SK-N-SH (cell line): ENCODE measurements around the gene HDGF. TPM values are rescaled to one million over a fixed set of nuclear protein-coding genes. Genes with fewer than 3 reads are reported as not detected.

Source experiments
- CTCF ChIA-PET: fragments of 300-600, 350-600 bp; formaldehyde crosslinking; extraction: SDS; loops from one replicate; lab custom pipeline; 2021; lab: Yijun Ruan, JAX
- POLR2A ChIA-PET: fragments of 350-600 bp; sonication (Branson Sonifier 250); formaldehyde crosslinking; extraction: SDS; loops from one replicate; lab custom pipeline; 2020; ENCODE audit warnings: antibody characterized with exemption, inconsistent platforms; lab: Yijun Ruan, JAX
- DNase-seq: peaks from one replicate; pipeline ENCODE4 v3.0.0; 2012
- H2AFZ ChIP-seq: fragments of 200-600 bp; sonication (generic); 2 replicates; pipeline ENCODE4 v1.8.1; 2016; ENCODE audit warnings: antibody characterized with exemption, mild to moderate bottlenecking, low read depth
- H3F3A ChIP-seq: fragments of 200-600 bp; sonication (generic); replicated peaks from 2 replicates; pipeline ENCODE3; 2016; ENCODE audit warnings: antibody characterized with exemption, mild to moderate bottlenecking; ENCODE audit not compliant: insufficient read depth
- H3K27ac ChIP-seq, 2 experiments: fragments of 200-500 bp in 1 of 2; fragments of 200-600 bp in 1 of 2; sonication (Bioruptor generic) in 1 of 2; sonication (generic), shearing (Covaris generic) in 1 of 2; 2 replicates each; pipeline versions ENCODE4 v1.5.1 to v1.6.1; 2014 to 2016; ENCODE audit warnings: low read depth in 2 of 2, inconsistent platforms in 1 of 2, low read length in 1 of 2, mild to moderate bottlenecking in 1 of 2, mixed read lengths in 1 of 2
- H3K27me3 ChIP-seq: fragments of 200-600 bp; sonication (generic), shearing (Covaris generic); 2 replicates; pipeline ENCODE4 v1.6.1; 2016; ENCODE audit warnings: mixed run types; ENCODE audit not compliant: insufficient read depth
- H3K36me3 ChIP-seq, 2 experiments: fragments of 200-500 bp in 1 of 2; fragments of 200-600 bp in 1 of 2; sonication (Bioruptor generic) in 1 of 2; sonication (generic) in 1 of 2; replicated peaks in 1 of 2; 2 replicates each; pipeline versions ENCODE3 to v1.5.1; 2014 to 2016; ENCODE audit warnings: low read length in 1 of 2, mild to moderate bottlenecking in 1 of 2; ENCODE audit not compliant: insufficient read depth in 2 of 2, control insufficient read depth in 1 of 2
- H3K4me1 ChIP-seq, 2 experiments: fragments of 200-500 bp in 1 of 2; fragments of 200-600 bp in 1 of 2; sonication (Bioruptor generic) in 1 of 2; sonication (generic), shearing (Covaris generic) in 1 of 2; 2 replicates each; pipeline versions ENCODE4 v1.5.1 to v1.6.1; 2014 to 2016; ENCODE audit warnings: low read depth in 1 of 2, low read length in 1 of 2, mixed run types in 1 of 2; ENCODE audit not compliant: insufficient read depth in 2 of 2, control insufficient read depth in 1 of 2
- H3K4me2 ChIP-seq: fragments of 200-600 bp; sonication (generic), shearing (Covaris generic); 2 replicates; pipeline ENCODE4 v1.6.1; 2017; ENCODE audit warnings: mixed run types
- H3K4me3 ChIP-seq, 2 experiments: fragments of 200-500 bp in 1 of 2; fragments of 200-600 bp in 1 of 2; sonication (Bioruptor generic) in 1 of 2; sonication (generic), shearing (Covaris generic) in 1 of 2; 2 replicates each; pipeline versions ENCODE4 v1.5.1 to v1.8.1; 2014 to 2016; ENCODE audit warnings: low read depth in 2 of 2, inconsistent platforms in 1 of 2, low read length in 1 of 2, mild to moderate bottlenecking in 1 of 2, mixed read lengths in 1 of 2, moderate library complexity in 1 of 2
- H3K79me2 ChIP-seq: fragments of 200-600 bp; sonication (generic); 2 replicates; pipeline ENCODE4 v1.8.1; 2017; ENCODE audit warnings: mild to moderate bottlenecking; ENCODE audit not compliant: insufficient read depth
- H3K9ac ChIP-seq: fragments of 200-600 bp; sonication (generic); 2 replicates; pipeline ENCODE4 v1.6.1; 2017; ENCODE audit warnings: mixed run types
- H3K9me2 ChIP-seq: fragments of 200-600 bp; sonication (generic); 2 replicates; pipeline ENCODE4 v1.6.1; 2017; ENCODE audit warnings: mixed run types
- H3K9me3 ChIP-seq: fragments of 200-600 bp; sonication (generic); 2 replicates; pipeline ENCODE4 v1.6.1; 2017; ENCODE audit warnings: mixed run types, mild to moderate bottlenecking, moderate library complexity
- H4K20me1 ChIP-seq: fragments of 200-600 bp; sonication (generic); 2 replicates; pipeline ENCODE4 v1.6.1; 2017; ENCODE audit warnings: mild to moderate bottlenecking, mixed run types; ENCODE audit not compliant: insufficient read depth
- EZH2phosphoT487 ChIP-seq: fragments of 200-600 bp; sonication (generic); IDR thresholded peaks from 2 replicates; pipeline ENCODE4 v1.6.1; 2017; ENCODE audit warnings: low read depth, mixed run types, mild to moderate bottlenecking, antibody characterized with exemption, moderate library complexity, borderline replicate concordance
- FOXM1 ChIP-seq: IDR thresholded peaks from 2 replicates; pipeline ENCODE4 v1.4.0; 2012; ENCODE audit warnings: low read depth, mild to moderate bottlenecking
- GABPA ChIP-seq: IDR thresholded peaks from 2 replicates; pipeline ENCODE4 v1.4.0; 2012; ENCODE audit warnings: low read depth, mild to moderate bottlenecking
- MEF2A ChIP-seq: IDR thresholded peaks from 2 replicates; pipeline ENCODE4 v1.4.0; 2012; ENCODE audit warnings: low read depth, borderline replicate concordance
- NFIC ChIP-seq: IDR thresholded peaks from 2 replicates; pipeline ENCODE4 v1.4.0; 2012; ENCODE audit warnings: borderline replicate concordance
- RAD21 ChIP-seq: IDR thresholded peaks from 2 replicates; pipeline ENCODE4 v1.6.1; 2012; ENCODE audit warnings: mild to moderate bottlenecking, low read length
- TAF1 ChIP-seq: IDR thresholded peaks from 2 replicates; pipeline ENCODE4 v1.6.1; 2012; ENCODE audit warnings: low read depth, mild to moderate bottlenecking, low read length, moderate library complexity, borderline replicate concordance
- TCF12 ChIP-seq: IDR thresholded peaks from 2 replicates; pipeline ENCODE4 v1.4.0; 2012
- WGBS: methylation state at CpG from one replicate; pipeline ENCODE4 v1.1.6; 2017; ENCODE audit warnings: low lambda C conversion rate; 5-methylcytosine and 5-hydroxymethylcytosine counted together
- polyA plus RNA-seq, 3 experiments: library from polyadenylated mRNA; depleted of rRNA; stranded (reverse); fragments of >200 nt; gene quantifications; 2 replicates each; pipeline ENCODE4 v1.2.3, GENCODE V29; 2012
- TF ChIP-seq, protein P1 (sequence below): IDR thresholded peaks from 2 replicates; pipeline ENCODE4; 2012
- TF ChIP-seq, protein P2 (sequence below): IDR thresholded peaks from 2 replicates; pipeline ENCODE4 v1.4.0; 2012; ENCODE audit warnings: low read depth, borderline replicate concordance
- TF ChIP-seq, protein P3 (sequence below): fragments of 200-600 bp; sonication (generic); IDR thresholded peaks from 2 replicates; pipeline ENCODE4 v1.6.1; 2017; ENCODE audit warnings: antibody characterized with exemption, mild to moderate bottlenecking, moderate library complexity
- TF ChIP-seq, protein P4 (sequence below): IDR thresholded peaks from 2 replicates; pipeline ENCODE4 v1.6.1; 2012; ENCODE audit warnings: mild to moderate bottlenecking, low read depth, low read length, moderate library complexity
- TF ChIP-seq, protein P5 (sequence below): IDR thresholded peaks from 2 replicates; pipeline ENCODE4 v1.4.0; 2012; ENCODE audit warnings: low read depth

Gene HDGF
- polyA plus RNA-seq (2012; rRNA removed): 152 and 166 TPM in 2 replicates
- 192 and 197 TPM in 2 replicates for polyA plus RNA-seq (2012; cell fraction: cytosol; rRNA removed)
- polyA plus RNA-seq (2012; cell fraction: nucleus; rRNA removed): 145 and 148 TPM in 2 replicates

DNA sequence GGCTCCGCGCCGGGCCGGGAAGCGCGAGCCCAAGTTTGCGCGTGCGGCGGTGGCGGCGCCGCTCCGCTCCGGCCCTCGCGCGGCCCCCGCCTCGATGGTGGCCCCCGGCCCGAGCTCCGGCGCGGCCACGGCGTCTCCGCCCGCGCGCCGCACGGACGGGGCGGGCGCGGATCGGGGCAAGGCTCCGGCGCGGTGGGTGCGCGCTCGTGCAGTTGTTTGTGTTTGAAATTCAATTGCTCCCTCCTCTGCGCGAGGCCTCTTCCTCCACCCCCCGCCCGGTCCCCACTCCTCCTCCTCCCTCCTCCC, at the start of gene HDGF:
HDGF (minus strand) TSS at position 225 of the 306 bp plus-strand sequence. CDS start 246 bp downstream, outside the sequence.
- POLR2A ChIA-PET: interaction anchor here (0.6 to 2.3 kb wide), 11 partner anchors 9 to 247 kb away, joined by 3 to 26 read pairs (median 5); partner anchors contain the start of genes ISG20L2, METTL25B, MRPL24 and NTRK1
- H3K4me3 ChIP-seq: peak within 1 kb of the TSS; percentile 78 to 98
- CTCF ChIA-PET: interaction anchor here (0.8 to 3.9 kb wide), 15 partner anchors 9 to 366 kb away, joined by 3 to 30 read pairs (median 4); partner anchors contain the start of genes INSRR, METTL25B, MRPL24 and NES
- peak within 1 kb of the TSS; percentile 100 for H3K9ac ChIP-seq
- peak within 1 kb of the TSS; percentile 55 for H2AFZ ChIP-seq
- DNase-seq: no peak
- no peaks in the 10 kb centered on the region for H3K9me2 ChIP-seq
- H3K4me2 ChIP-seq: peak within 1 kb of the TSS; percentile 88
- peaks cover 28 to 45% of the 10 kb centered on the region in 2 experiments for H3K4me1 ChIP-seq
- 0% methylated on average over 2 of the region's 48 CpGs for WGBS
- H3K79me2 ChIP-seq: peaks cover 68% of the 10 kb centered on the region
- no peaks in the 10 kb centered on the region for H3K27me3 ChIP-seq
- TF ChIP-seq FOXM1: peak; percentile 93
- TF ChIP-seq, protein P1, sequence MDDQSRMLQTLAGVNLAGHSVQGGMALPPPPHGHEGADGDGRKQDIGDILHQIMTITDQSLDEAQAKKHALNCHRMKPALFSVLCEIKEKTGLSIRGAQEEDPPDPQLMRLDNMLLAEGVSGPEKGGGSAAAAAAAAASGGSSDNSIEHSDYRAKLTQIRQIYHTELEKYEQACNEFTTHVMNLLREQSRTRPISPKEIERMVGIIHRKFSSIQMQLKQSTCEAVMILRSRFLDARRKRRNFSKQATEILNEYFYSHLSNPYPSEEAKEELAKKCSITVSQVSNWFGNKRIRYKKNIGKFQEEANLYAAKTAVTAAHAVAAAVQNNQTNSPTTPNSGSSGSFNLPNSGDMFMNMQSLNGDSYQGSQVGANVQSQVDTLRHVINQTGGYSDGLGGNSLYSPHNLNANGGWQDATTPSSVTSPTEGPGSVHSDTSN: no peak
- TF ChIP-seq, protein P2, sequence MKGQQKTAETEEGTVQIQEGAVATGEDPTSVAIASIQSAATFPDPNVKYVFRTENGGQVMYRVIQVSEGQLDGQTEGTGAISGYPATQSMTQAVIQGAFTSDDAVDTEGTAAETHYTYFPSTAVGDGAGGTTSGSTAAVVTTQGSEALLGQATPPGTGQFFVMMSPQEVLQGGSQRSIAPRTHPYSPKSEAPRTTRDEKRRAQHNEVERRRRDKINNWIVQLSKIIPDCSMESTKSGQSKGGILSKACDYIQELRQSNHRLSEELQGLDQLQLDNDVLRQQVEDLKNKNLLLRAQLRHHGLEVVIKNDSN: no peak
- no peak for TF ChIP-seq NFIC
- TF ChIP-seq MEF2A: no peak
- TF ChIP-seq TAF1: 0 out of 2 replicates have a peak, but pooled peaks have one; percentile 5
- peak within 1 kb of the TSS; percentile 100 for H3K27ac ChIP-seq
- H3K9me3 ChIP-seq: no peaks in the 10 kb centered on the region
- H3F3A ChIP-seq: peaks cover 26% of the 10 kb centered on the region
- no peaks in the 10 kb centered on the region for H4K20me1 ChIP-seq
- peaks cover 2 to 8% of the 10 kb centered on the region in 2 experiments for H3K36me3 ChIP-seq

DNA sequence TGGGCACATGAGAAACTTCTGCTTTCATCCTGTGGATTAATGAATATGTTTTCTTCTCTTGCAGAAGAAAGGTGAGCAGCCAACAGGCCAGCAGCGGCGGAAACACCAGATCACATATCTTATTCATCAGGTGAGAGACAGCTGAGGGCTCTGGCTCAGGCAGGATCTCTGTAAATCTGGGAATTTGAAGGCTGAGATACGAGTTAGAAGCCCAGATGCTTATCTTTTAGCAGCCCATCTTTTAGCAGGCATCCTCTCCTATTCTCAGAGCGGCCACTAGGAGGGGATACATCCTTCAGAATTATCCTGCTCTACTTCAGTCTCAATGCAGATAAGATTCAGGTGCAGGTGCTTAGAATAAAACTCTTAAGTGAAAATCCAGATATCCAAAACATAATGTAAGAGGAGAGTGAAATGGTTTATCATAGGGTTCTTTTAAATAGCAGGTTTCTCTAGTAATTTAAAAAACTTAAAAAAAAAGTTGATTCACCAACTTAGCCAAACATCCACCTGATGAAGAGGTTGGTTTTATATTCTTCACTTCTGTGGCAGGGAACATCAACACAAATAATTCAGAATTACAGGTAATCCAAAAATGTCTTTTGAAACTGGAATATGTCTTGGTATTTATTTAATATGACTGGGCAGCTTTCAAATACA, 45.9 kb upstream of the HDGF start:
- Histone ChIP-seq H3K27ac (peak overlapping the region in 1 of 2 experiments; percentile 85; a peak in 2 of 4 replicates), H3K4me1 (peaks cover 20 to 59% of the 10 kb centered on the region in 2 experiments), H3K9me2 (no peaks in the 10 kb centered on the region), H3K79me2 (no peaks in the 10 kb centered on the region), H3K4me3 (no peak overlapping the region; a peak in 1 of 4 replicates), H3K4me2 (no peak overlapping the region), H3K27me3 (no peaks in the 10 kb centered on the region), H3F3A (peaks cover 31% of the 10 kb centered on the region), H3K9me3 (no peaks in the 10 kb centered on the region), H3K9ac (no peak overlapping the region), H2AFZ (no peak overlapping the region), H4K20me1 (peaks cover 41% of the 10 kb centered on the region), H3K36me3 (peaks cover 50 to 74% of the 10 kb centered on the region in 2 experiments)
- ChIA-PET CTCF (interaction anchor here (0.6 to 16.9 kb wide), 38 partner anchors 9 to 156 kb away, joined by 3 to 566 read pairs (median 6); partner anchors contain the start of genes HDGF, INSRR, ISG20L2 and METTL25B), POLR2A (interaction anchor here (0.9 to 2.9 kb wide), 5 partner anchors 24 to 65 kb away, joined by 3 to 16 read pairs (median 5); partner anchors contain the start of genes INSRR and NTRK1)
- 24% methylated on average over 4 of the region's 4 CpGs for WGBS
- DNase-seq: peak; percentile 68
- TF ChIP-seq TCF12: no peak
- no peak for TF ChIP-seq GABPA
- TF ChIP-seq, protein P1: no peak
- TF ChIP-seq, protein P3, sequence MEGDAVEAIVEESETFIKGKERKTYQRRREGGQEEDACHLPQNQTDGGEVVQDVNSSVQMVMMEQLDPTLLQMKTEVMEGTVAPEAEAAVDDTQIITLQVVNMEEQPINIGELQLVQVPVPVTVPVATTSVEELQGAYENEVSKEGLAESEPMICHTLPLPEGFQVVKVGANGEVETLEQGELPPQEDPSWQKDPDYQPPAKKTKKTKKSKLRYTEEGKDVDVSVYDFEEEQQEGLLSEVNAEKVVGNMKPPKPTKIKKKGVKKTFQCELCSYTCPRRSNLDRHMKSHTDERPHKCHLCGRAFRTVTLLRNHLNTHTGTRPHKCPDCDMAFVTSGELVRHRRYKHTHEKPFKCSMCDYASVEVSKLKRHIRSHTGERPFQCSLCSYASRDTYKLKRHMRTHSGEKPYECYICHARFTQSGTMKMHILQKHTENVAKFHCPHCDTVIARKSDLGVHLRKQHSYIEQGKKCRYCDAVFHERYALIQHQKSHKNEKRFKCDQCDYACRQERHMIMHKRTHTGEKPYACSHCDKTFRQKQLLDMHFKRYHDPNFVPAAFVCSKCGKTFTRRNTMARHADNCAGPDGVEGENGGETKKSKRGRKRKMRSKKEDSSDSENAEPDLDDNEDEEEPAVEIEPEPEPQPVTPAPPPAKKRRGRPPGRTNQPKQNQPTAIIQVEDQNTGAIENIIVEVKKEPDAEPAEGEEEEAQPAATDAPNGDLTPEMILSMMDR: peak; percentile 94
- TF ChIP-seq NFIC: no peak
- TF ChIP-seq, protein P4, sequence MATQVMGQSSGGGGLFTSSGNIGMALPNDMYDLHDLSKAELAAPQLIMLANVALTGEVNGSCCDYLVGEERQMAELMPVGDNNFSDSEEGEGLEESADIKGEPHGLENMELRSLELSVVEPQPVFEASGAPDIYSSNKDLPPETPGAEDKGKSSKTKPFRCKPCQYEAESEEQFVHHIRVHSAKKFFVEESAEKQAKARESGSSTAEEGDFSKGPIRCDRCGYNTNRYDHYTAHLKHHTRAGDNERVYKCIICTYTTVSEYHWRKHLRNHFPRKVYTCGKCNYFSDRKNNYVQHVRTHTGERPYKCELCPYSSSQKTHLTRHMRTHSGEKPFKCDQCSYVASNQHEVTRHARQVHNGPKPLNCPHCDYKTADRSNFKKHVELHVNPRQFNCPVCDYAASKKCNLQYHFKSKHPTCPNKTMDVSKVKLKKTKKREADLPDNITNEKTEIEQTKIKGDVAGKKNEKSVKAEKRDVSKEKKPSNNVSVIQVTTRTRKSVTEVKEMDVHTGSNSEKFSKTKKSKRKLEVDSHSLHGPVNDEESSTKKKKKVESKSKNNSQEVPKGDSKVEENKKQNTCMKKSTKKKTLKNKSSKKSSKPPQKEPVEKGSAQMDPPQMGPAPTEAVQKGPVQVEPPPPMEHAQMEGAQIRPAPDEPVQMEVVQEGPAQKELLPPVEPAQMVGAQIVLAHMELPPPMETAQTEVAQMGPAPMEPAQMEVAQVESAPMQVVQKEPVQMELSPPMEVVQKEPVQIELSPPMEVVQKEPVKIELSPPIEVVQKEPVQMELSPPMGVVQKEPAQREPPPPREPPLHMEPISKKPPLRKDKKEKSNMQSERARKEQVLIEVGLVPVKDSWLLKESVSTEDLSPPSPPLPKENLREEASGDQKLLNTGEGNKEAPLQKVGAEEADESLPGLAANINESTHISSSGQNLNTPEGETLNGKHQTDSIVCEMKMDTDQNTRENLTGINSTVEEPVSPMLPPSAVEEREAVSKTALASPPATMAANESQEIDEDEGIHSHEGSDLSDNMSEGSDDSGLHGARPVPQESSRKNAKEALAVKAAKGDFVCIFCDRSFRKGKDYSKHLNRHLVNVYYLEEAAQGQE: no peak
- TF ChIP-seq, protein P2: no peak
- no peak for TF ChIP-seq EZH2phosphoT487
- TF ChIP-seq TAF1: no peak
- TF ChIP-seq RAD21: peak; percentile 90
- TF ChIP-seq, protein P5, sequence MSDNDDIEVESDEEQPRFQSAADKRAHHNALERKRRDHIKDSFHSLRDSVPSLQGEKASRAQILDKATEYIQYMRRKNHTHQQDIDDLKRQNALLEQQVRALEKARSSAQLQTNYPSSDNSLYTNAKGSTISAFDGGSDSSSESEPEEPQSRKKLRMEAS: no peak
